ENCODE data around the gene MDP1.

GRCh38 chr14:24258548-24259265, 42.8 kb upstream of the MDP1 start:
- TF ChIP-seq POLR2A (IDR thresholded peaks at IDR 0.05; ENCODE audit: low read depth, low read length): no peak
- no peak for TF ChIP-seq POLR2AphosphoS5 (IDR thresholded peaks at IDR 0.05; ENCODE audit: low read depth, low read length)
- no peak for TF ChIP-seq TAF1 (IDR thresholded peaks at IDR 0.05; ENCODE audit: low read depth, low read length)
- no peak for TF ChIP-seq POU2F2 (IDR thresholded peaks at IDR 0.05; ENCODE audit: low read depth, low read length)
- no peak for TF ChIP-seq SPI1 (IDR thresholded peaks at IDR 0.05; ENCODE audit: low read depth, low read length)
- TF ChIP-seq PAX5 (IDR thresholded peaks at IDR 0.05; ENCODE audit: insufficient read depth, low read length, severe bottlenecking): no peak
